Kidney capillary endothelial cell (primary cell): ENCODE data around the gene DNAJA3.
A peak's percentile ranks its signal among the peaks of the same experiment; 100 is the strongest.

Experiments
- DNase-seq: peaks from one replicate; pipeline ENCODE4 v3.0.0-alpha.2; 2018; ENCODE audit warnings: low spot score

Gene DNAJA3

DNA sequence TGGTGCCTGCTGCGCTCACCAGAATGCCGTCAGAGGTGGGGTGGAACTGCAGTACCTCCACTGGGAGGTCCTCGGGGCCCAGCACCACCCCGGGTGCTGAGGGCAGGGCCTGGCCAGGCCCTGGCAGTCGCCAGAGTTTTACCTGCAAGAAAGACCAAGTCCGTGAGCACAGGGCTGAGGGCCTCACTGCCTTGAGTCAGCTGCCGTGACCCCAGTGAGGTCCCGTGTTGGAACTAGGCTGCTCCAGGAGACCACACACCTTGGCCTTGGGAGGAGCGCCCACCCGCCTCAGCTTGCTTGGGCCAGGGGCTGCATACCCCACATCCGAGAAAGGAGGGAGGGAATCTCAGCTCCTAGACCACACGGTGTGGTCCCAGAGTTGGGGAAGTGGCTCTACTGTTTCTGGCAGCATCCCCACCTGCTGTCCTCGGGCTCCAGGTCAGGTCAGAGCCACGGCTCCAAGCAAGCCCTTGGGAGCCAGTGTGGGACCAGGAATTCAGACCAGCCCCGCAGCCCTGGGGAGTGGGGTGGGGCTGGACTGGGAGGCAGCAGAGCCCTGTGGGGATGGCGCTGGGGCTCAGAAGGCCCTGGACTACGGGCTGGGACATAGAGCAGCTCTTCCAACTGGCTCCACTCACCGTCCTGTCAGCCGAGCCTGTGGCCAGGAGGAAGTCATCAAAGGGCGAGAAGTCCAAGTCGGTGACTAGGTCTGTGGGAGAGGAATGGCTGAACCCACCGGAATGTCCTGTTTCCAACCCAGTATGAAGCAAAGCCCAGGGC, 17.9 kb upstream of the DNAJA3 start:
- DNase-seq = peak; percentile 33

DNA sequence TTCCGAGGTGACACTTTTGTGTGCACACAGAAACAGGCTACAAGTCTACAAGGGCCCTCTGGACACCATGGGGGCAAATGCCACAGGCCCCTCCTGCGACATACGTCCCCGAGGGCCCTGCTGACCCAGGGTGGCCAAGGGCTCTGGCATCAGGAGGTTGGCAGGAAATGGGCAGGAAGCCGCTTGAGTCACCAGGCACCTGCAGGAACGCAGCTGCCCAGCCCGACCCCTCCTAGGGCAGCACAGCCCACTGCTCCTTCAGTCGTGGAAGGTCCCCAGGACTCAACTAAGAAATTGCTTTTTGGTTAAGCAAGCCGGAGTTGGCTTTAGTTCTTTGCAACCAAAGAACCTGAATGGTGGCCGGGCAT, 17.4 kb upstream of the DNAJA3 start:
- DNase-seq = no peak

- DNase-seq = no peak
These were observed 16.4 kb upstream of the DNAJA3 start for GRCh38 chr16:4409081-4409932.

- no peak for DNase-seq
These were observed 15.2 kb upstream of the DNAJA3 start for GRCh38 chr16:4410335-4411075.

GRCh38 chr16:4411684-4412083, 14.0 kb upstream of the DNAJA3 start:
- DNase-seq = no peak

GRCh38 chr16:4412159-4412558, 13.5 kb upstream of the DNAJA3 start:
- DNase-seq = no peak

DNA sequence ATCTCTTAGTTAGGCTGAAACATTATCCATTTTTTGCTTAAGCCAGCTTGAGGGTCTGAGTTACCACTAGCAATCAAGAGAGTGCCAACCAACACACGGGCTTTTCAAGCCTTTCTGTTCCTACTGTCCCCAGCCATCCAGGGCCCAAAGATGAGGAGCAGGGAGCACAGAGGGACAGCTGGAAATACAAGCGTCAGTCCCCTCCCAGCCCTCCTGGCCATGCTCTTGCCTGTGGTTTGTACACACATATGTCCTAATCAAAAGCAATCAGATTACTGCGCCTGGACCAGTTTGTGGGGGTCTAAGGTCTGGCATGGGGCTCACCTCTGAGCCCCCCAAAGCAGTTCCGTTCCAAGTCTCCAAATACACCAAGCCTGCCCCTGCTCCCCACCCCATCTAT, 12.8 kb upstream of the DNAJA3 start:
- DNase-seq = no peak

DNA sequence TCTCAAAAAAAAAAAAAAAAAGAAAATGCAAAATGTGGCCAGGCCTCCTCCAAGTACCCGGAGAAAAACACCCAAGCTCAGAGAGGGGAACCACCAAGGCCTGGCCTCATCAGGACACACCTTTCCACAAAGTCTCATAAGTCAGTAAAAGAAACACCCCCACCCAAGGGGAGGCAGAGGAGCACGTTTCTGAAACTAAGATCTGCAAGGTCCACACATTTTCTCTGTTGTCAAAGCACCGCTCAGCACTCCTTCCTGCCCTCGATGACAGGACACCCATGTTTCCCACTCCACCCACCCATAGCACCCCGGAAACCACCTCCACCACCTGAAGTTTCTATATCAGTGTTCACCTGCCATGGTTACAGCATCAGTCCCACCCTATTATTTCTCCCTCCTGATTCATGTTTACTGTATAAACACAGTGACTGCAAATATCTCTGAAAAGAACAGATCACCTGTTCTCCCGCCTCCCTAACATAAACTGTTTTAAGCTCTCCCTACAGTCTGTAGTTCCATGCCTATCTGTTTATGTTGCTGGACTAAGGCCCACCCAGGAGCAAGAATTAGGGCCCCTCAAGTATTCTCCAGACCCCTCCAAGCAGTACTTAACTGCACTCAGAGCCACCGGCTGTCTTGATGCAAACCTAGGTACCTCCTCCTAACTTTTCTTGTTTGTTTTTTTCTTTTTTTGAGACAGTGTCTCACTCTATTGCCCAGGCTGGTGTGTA, 11.3 kb upstream of the DNAJA3 start:
- DNase-seq = no peak

DNA sequence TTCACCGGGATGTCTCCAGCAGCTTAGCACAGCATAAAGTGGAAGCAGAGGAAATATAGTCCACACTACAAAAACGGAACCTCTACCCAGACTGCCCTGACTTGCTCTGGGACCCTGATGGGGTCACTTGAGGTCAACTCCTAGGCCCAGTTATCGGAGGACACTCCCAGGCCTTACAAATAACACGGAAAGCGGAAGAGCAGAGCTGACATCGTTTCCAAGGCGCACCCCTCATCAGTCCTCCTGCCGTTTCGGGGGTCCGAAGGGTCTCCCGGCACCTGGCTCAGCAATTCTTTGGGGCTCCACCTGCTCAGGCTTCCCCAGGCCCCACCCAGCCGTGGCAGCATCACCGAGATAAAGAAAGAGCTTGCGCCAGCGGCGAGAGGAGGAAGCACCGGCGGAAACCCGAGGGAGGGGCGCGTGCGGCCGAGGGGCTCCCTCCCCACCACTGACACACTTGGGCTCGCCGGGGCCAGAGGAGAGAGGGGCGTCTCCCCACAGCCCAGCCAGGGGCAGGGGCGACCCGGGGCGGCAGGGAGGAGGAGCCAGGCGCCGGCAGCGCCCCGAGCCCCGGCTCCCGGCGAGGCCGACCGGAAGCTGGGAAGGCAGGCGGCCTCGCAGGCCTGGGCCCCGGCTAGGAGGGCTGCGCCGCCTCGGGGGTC, 10.0 kb upstream of the DNAJA3 start:
- DNase-seq = no peak

GRCh38 chr16:4416200-4417032, 9.3 kb upstream of the DNAJA3 start, which contains the start of gene CORO7:
Gene CORO7, minus strand, starts transcription at chr16:4416596. Its CDS starts 78 bp downstream, at chr16:4416518.
- DNase-seq = peak; percentile 76

DNA sequence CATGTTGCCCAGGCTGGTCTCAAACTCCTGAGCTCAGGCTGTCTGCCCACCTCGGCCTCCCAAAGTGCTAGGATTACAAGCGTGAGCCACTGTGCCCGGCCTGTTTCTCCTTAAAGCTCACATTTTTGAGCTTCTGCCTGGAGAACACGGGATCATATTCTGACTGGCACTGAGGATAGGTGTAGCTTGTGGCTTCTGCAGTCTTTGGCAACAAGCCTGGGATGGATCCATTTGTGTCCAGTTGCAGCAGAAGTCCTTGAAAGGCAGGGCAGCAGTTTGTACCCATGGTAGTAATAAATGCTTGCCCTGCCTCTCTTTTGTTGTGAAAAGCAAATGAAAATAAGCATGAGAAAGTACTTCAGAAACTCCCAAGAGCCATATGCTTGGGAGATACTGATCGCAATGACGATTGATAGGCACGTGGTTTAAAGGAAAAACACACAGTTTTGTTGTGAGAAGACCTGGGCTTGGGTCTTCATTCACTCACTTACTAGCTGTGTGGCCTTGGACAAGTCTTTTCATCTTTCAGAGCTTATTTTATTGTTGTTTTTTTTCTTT, 6.2 kb upstream of the DNAJA3 start:
- no peak for DNase-seq

GRCh38 chr16:4420505-4421105, 5.1 kb upstream of the DNAJA3 start:
- DNase-seq = no peak

DNA sequence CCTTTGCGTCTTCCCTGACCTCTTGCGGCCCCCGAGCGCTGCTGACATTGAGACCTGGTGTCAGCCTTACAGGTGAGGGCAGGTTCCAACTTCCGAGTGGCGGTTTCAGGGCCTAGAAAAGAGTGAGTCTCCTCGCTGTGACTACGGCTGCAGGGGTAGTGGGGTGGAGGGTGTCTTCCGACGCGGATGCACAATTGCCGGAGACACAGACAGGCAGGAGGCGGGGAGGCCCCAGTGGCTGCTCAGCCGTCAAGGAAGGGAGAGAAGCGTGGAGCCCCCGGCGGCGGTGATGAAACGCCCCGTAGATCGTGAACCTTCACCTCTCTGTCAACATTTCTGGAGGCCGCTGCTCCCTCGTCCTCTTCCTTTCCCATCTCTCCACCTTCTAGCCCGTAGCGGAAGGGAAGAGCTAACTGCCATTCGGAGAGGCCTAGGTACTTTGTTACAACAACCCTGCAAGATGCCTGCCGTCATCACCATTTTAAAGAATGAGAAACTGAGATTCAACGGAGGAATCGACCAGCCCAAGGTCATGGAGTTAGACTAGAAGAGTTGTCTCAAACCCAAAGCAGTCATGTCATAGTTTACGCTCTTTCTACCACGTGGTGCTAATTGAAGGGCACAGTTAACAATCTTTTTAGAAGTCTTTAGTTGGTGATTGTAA, 485 bp downstream of the DNAJA3 start:
- DNase-seq = peak; percentile 16

DNA sequence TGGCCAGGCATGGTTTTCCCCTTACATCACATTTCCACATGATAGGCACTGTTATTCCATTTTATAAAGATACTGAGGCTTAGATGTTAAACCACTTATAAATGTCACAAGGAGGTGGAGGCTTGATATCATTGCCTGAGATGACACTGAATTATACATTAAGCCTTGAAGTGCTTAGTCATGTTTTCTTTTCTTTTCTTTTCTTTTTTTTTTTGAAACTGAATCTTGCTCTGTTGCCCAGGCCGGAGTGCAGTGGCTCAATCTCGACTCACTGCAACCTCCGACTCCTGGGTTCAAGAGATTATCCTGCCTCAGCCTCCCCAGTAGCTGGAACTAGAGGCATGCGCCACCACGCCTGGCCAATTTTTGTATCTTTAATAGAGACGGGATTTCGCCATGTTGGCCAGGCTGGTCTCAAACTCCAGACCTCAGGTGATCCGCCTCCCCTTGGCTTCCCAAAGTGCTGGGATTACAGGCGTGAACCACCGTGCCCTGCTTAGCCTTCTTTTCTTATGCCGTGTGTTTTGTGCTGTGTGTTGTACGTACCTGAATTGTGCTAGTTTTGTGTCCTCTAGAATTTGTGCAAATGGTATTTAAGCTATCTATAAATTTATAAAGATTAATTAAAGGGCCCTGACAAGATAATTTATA, 1.2 kb downstream of the DNAJA3 start:
- DNase-seq = no peak

GRCh38 chr16:4428500-4428899, 2.8 kb downstream of the DNAJA3 start:
- no peak for DNase-seq

- DNase-seq = no peak
These were observed 5.4 kb downstream of the DNAJA3 start for GRCh38 chr16:4431023-4431422.

DNA sequence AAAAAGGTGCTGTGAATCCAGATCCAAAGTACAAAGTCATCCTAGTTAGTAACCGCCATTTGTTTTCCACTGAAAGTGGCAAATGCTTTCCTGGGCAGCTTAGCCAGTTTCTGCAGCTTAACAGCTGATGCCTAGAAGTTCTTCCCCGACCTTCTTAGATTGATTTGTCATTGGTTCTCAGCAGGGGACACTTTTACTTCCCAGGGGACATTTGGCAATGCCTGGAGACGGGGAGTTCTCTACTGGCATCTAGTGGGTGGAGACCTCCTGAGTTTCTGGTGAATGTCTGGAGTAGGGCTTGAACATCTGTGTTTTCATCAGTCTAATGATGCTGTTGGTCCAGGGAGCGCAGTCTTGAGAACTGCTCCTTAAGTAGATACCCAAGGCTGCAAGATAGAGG, 7.6 kb downstream of the DNAJA3 start:
- DNase-seq = no peak

DNA sequence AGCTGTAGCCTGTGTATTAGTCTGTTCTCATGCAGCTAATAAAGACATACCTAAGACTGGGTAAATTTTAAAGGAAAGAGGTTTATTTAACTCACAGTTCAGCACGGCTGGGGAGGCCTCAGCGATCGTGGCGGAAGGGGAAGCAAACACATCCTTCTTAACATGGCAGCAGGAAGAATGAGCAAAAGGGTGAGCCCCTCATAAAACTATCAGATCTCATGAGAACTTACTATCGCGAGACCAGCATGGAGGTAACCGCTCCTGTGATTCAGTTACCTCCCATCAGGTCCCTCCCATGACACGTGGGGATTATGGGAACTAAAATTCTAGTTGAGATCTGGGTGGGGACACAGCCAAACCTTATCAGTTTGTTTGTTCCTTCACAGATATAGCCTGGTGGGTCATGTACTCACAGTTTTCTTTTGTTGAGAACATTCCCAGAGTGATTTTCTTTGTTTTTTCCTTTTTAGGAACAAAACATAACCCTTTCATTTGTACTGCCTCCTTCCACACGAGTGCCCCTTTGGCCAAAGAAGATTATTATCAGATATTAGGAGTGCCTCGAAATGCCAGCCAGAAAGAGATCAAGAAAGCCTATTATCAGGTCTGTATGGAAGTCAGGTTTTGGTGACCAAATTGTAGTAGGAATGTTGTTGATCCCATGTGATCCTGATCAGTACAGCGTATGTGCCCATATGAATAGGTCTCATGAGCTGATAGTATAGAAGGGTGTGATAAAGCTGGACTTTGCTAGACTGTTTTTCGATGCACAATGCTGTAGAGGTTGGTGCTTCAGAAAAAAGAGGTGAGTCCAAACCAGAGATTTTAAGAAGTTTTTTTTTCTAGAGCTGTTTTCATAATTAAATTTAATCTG, 8.5 kb downstream of the DNAJA3 start:
- no peak for DNase-seq
